Esophagus (tissue), 2 donors: Measurements from ENCODE around the gene EIF2A. TPM values are rescaled to one million over a fixed set of nuclear protein-coding genes. Genes with fewer than 3 reads are reported as not detected.

ENCODE experiments used
- H3K27ac ChIP-seq, 2 donors: one replicate each; pipeline ENCODE4 v1.5.1; 2013; ENCODE audit warnings: low read depth in 2 of 2, mild to moderate bottlenecking in 2 of 2, inconsistent platforms in 1 of 2, low read length in 1 of 2, moderate library complexity in 1 of 2
- H3K27me3 ChIP-seq, 2 donors: one replicate each; pipeline ENCODE4 v1.6.1; 2013; ENCODE audit warnings: low read length in 2 of 2, control low read depth in 1 of 2, mild to moderate bottlenecking in 1 of 2; ENCODE audit not compliant: insufficient read depth in 2 of 2, control insufficient read depth in 1 of 2
- H3K36me3 ChIP-seq, 2 donors: one replicate each; pipeline ENCODE4 v1.6.1; 2013; ENCODE audit warnings: low read length in 1 of 2; ENCODE audit not compliant: control insufficient read depth in 2 of 2, insufficient read depth in 2 of 2
- H3K4me1 ChIP-seq, 2 donors: one replicate each; pipeline ENCODE4 v1.6.1; 2013; ENCODE audit warnings: low read length in 1 of 2; ENCODE audit not compliant: control insufficient read depth in 2 of 2, insufficient read depth in 2 of 2
- H3K4me3 ChIP-seq, 2 donors: one replicate each; pipeline ENCODE4 v1.5.1; 2013; ENCODE audit warnings: low read length in 2 of 2, mild to moderate bottlenecking in 2 of 2, low read depth in 1 of 2, moderate library complexity in 1 of 2
- H3K9me3 ChIP-seq, 2 donors: one replicate each; pipeline ENCODE4 v1.6.1; 2013; ENCODE audit warnings: mild to moderate bottlenecking in 2 of 2, low read depth in 1 of 2, low read length in 1 of 2, moderate library complexity in 1 of 2; ENCODE audit not compliant: control insufficient read depth in 2 of 2, insufficient read depth in 1 of 2
- WGBS, 2 donors: extraction: QIAGEN DNeasy Blood & Tissue Kit; methylation state at CpG; one replicate each; pipeline ENCODE4 v1.1.7; 2013; 5-methylcytosine and 5-hydroxymethylcytosine counted together
- polyA plus RNA-seq, 2 donors: library from polyadenylated mRNA; stranded (reverse); fragments of 200-250 nt; gene quantifications; one replicate each; pipeline ENCODE4 v1.2.3, GENCODE V29; 2013
- donor health status: healthy with polysubstance abuse.
- donor health status: Bipolar disorder and iron deficiency.

The EIF2A gene
- polyA plus RNA-seq, 2 donors: 50.4 to 63.7 TPM

- Histone ChIP-seq H3K27me3 (no peaks in the 10 kb centered on the region), H3K27ac (no peak overlapping the region), H3K4me1 (no peaks in the 10 kb centered on the region), H3K4me3 (no peak overlapping the region), H3K36me3 (no peaks in the 10 kb centered on the region), H3K9me3 (no peaks in the 10 kb centered on the region)
- 65 to 74% methylated on average over 2 of the region's 2 CpGs for WGBS, 2 donors
These were observed 10.2 kb downstream of the EIF2A start for GRCh38 chr3:150556792-150557191.

- Histone ChIP-seq H3K9me3 (no peaks in the 10 kb centered on the region), H3K4me1 (no peaks in the 10 kb centered on the region), H3K4me3 (no peak overlapping the region), H3K27me3 (no peaks in the 10 kb centered on the region), H3K36me3 (no peaks in the 10 kb centered on the region), H3K27ac (no peak overlapping the region)
- 62 to 67% methylated on average over 1 of the region's 1 CpG for WGBS, 2 donors
These were observed 11.1 kb downstream of the EIF2A start for GRCh38 chr3:150557725-150558124.

DNA sequence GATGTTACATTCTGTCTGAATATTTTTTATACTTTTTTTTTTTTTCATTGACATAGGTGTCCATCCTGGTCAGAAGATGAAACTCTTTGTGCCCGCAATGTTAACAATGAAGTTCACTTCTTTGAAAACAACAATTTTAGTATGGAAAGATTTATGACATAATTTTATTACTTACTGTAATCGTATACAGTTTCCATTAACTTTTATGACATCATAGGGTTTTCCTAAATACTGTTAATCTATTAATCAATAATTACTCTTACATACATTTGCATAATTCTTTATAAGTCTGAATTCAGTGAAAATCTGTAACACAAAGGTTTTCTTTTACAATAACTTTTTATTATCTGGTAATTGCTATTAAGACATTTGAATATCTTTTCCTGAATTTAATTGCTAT, 17.7 kb downstream of the EIF2A start:
- H3K4me3 ChIP-seq: no peak overlapping the region
- H3K36me3 ChIP-seq: peaks cover 0 to 2% of the 10 kb centered on the region in 2 donors
- 83 to 92% methylated on average over 2 of the region's 2 CpGs for WGBS, 2 donors
- no peaks in the 10 kb centered on the region for H3K9me3 ChIP-seq
- H3K27ac ChIP-seq: no peak overlapping the region
- no peaks in the 10 kb centered on the region for H3K27me3 ChIP-seq
- no peaks in the 10 kb centered on the region for H3K4me1 ChIP-seq

DNA sequence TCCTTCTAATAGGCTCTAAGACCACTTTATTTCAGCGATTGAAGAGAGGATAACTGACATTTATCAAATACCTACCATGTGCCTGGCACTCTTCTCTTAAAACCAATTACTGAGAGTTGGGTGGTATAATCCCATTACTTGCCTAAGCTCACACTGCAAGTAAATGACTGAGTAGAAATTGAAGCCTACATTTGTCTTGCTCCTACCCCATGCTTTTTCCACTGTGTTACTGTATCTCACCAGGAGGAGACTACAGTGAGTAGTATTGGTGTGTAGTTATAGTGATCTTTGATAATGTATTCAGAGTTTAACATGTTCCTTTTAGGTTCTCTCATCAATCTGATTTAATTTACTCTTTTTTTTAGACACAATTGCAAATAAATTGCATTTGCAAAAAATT, 20.7 kb downstream of the EIF2A start:
- Histone ChIP-seq H3K36me3 (peaks cover 2% of the 10 kb centered on the region in 2 donors), H3K4me1 (no peaks in the 10 kb centered on the region), H3K4me3 (no peak overlapping the region), H3K27me3 (no peaks in the 10 kb centered on the region), H3K9me3 (no peaks in the 10 kb centered on the region), H3K27ac (no peak overlapping the region)
- 96 to 100% methylated on average over 1 of the region's 1 CpG for WGBS, 2 donors

GRCh38 chr3:150577855-150578254, 31.3 kb downstream of the EIF2A start:
- H3K36me3 ChIP-seq: no peaks in the 10 kb centered on the region
- H3K27ac ChIP-seq: no peak overlapping the region
- 74 to 75% methylated on average over 1 of the region's 1 CpG for WGBS, 2 donors
- no peak overlapping the region for H3K4me3 ChIP-seq
- no peaks in the 10 kb centered on the region for H3K9me3 ChIP-seq
- no peaks in the 10 kb centered on the region for H3K4me1 ChIP-seq
- H3K27me3 ChIP-seq: no peaks in the 10 kb centered on the region

DNA sequence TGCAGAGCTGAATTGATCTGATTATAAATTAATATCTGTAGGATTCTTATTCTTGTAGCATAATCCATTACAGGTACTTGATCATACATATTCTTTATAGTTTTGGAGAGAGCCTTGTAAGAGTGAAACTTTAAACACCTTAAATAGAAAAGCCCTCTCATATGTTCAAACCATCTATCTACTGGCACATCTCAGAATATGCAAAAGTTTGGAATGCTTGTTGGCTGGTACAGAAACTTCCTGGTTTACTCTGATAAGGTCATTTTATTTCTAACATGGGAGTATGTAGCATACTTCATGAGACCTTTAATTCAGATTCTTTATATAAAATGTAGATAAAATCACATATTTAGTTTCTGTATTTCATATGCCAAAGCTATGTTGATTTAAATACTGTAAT, 34.6 kb downstream of the EIF2A start:
- Histone ChIP-seq H3K36me3 (peaks cover 0 to 6% of the 10 kb centered on the region in 2 donors), H3K27me3 (no peaks in the 10 kb centered on the region), H3K27ac (no peak overlapping the region)

GRCh38 chr3:150582620-150583019, 36.0 kb downstream of the EIF2A start:
- H3K27ac ChIP-seq: no peak overlapping the region
- H3K27me3 ChIP-seq: no peaks in the 10 kb centered on the region
- H3K36me3 ChIP-seq: peaks cover 0 to 6% of the 10 kb centered on the region in 2 donors
- H3K4me3 ChIP-seq: no peak overlapping the region
- H3K4me1 ChIP-seq: no peaks in the 10 kb centered on the region
- WGBS, 2 donors: 76 to 85% methylated on average over 2 of the region's 2 CpGs
- no peaks in the 10 kb centered on the region for H3K9me3 ChIP-seq

More for the DNA sequence above, 34.6 kb downstream of the EIF2A start:
- Histone ChIP-seq H3K4me3 (no peak overlapping the region), H3K9me3 (no peaks in the 10 kb centered on the region), H3K4me1 (no peaks in the 10 kb centered on the region)

- Histone ChIP-seq H3K4me1 (no peaks in the 10 kb centered on the region), H3K27ac (no peak overlapping the region), H3K27me3 (no peaks in the 10 kb centered on the region), H3K36me3 (peaks cover 0 to 7% of the 10 kb centered on the region in 2 donors), H3K4me3 (no peak overlapping the region), H3K9me3 (no peaks in the 10 kb centered on the region)
- 38 to 43% methylated on average over 1 of the region's 1 CpG for WGBS, 2 donors
These were observed 36.4 kb downstream of the EIF2A start for GRCh38 chr3:150583028-150583427.

DNA sequence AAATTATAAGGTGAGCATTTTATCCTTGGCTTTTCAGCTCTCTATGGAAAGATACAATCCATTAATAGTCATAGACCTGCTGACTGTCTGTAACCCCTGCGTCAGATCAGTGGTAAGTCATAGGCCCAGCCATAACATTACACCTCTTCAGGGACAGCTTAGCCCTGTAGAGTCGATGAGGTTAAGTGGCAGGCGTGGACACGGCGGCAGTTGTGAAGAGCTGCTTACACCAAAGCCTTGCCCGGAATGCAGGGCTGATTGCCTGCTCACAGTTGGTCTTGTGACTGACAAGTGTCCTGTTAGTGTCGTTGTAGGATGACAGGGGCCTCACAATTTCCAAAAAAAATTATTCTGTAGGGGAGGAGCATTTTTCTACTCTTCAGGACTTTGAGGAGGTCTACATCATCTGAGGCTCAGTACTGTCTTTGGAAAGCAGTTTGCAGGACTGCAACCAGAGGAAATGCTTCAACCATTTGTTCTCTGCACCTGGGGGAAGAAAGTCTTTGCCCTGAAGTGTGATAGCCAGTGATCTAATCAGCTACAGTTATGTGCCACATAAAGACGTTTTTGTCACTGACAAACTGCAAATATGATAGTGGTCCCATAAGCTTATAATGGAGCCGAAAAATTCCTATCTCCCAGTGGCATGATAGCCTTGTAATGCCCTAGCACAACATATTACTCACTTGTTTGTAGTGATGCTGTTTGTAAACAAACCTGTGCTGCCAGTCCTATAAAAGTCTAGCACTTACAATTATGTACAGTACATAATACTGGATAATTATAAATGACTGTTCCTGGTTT, 41.6 kb downstream of the EIF2A start:
- Histone ChIP-seq H3K36me3 (peaks cover 0 to 11% of the 10 kb centered on the region in 2 donors), H3K27ac (no peak overlapping the region), H3K4me3 (no peak overlapping the region), H3K27me3 (no peaks in the 10 kb centered on the region), H3K9me3 (no peaks in the 10 kb centered on the region), H3K4me1 (no peaks in the 10 kb centered on the region)
- 66 to 73% methylated on average over 9 of the region's 9 CpGs for WGBS, 2 donors

GRCh38 chr3:150589759-150590158, 43.2 kb downstream of the EIF2A start:
- no peaks in the 10 kb centered on the region for H3K4me1 ChIP-seq
- no peaks in the 10 kb centered on the region for H3K9me3 ChIP-seq
- H3K27ac ChIP-seq: no peak overlapping the region
- H3K27me3 ChIP-seq: no peaks in the 10 kb centered on the region
- WGBS, 2 donors: 69 to 78% methylated on average over 6 of the region's 6 CpGs
- peaks cover 0 to 11% of the 10 kb centered on the region in 2 donors for H3K36me3 ChIP-seq
- H3K4me3 ChIP-seq: no peak overlapping the region
